Left cardiac atrium (tissue), 4 donors: ENCODE measurements around the gene IQCN. TPM values are rescaled to one million over a fixed set of nuclear protein-coding genes. Genes with fewer than 3 reads are reported as not detected.
"Not testable (repeated sequence)": the region's sequence is repeated elsewhere in the genome, so short reads cannot be mapped to it uniquely, and the experiment has no call there.

Source experiments
- ATAC-seq, 2 donors: fragments of 200-7000 bp; cut with Tn5 transposase; one replicate each; pipeline ENCODE4 v1.9.1; 2020; ENCODE audit warnings: mild to moderate bottlenecking in 2 of 2, moderate library complexity in 2 of 2
- DNase-seq: peaks from one replicate; pipeline ENCODE4 v3.0.0-alpha.2; 2020
- intact Hi-C, 2 donors: fragments of 100-400 bp; cut with DNase I; formaldehyde crosslinking; loops; one replicate each; pipeline versions ENCODE4 v1.14.1 to v1.15.1; 2022 to 2023
- total RNA-seq, 2 donors: library from RNA; stranded (reverse); fragmentation: NEBNext Ultra II Directional; extraction: Animal tissue kit (Norgen Biotek cat#: 25700); gene quantifications; one replicate each; pipeline ENCODE4 v1.2.1, GENCODE V29; 2021
- donor health status: DM: no; HTN: yes; CAD: no.
- donor health status: DM: no; HTN: yes; CAD: no; lungs with severe emphysema.
- donor health status: DM: yes; HTN: yes; CAD: no.
- donor health status: Dilated cardiomyopathy.

Gene IQCN
- total RNA-seq, 2 donors from 2014 or later = 0.91 to 1.3 TPM

DNA sequence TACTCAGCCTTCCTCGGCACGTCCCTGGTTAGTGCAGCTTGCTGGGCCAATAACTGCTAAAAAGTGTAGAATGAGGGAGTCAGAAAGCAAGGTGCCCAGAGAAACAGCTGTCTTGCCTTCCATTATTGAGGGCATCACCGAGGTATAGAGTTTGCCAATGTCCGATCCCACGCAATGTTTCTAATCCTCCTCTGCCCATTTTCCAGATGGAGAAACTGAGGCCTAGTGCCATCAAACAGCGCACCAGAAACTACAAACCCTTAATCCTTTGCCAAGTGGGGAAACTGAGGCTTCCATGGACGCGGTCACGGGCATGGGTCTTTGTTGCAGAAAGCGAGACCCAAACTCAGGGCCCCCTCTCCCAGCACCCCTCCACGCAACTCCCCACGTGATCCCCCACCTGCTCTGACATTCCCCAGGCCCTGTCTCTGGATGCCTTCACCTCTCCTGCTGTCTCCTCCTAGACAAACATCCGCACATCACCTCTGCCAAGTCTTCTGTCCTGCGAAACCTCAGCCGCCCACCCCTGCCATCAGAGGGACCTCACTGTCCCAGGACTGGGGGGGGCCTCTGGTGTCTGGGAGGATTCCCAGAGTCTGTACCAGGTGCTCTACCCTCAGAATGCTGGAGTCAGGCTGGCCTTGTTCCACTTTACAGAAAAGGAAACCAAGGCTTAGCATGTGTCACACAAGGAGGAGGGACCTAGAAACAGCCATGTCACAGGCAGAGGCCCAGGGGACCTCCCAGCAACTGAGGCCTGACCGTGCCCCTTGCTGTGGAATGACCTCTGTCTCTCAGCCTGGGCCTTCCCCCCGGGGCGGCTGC lies 47.1 kb downstream of the IQCN start:
- DNase-seq (no peak), ATAC-seq (no peak)
- intact Hi-C loops = no loop called here

DNA sequence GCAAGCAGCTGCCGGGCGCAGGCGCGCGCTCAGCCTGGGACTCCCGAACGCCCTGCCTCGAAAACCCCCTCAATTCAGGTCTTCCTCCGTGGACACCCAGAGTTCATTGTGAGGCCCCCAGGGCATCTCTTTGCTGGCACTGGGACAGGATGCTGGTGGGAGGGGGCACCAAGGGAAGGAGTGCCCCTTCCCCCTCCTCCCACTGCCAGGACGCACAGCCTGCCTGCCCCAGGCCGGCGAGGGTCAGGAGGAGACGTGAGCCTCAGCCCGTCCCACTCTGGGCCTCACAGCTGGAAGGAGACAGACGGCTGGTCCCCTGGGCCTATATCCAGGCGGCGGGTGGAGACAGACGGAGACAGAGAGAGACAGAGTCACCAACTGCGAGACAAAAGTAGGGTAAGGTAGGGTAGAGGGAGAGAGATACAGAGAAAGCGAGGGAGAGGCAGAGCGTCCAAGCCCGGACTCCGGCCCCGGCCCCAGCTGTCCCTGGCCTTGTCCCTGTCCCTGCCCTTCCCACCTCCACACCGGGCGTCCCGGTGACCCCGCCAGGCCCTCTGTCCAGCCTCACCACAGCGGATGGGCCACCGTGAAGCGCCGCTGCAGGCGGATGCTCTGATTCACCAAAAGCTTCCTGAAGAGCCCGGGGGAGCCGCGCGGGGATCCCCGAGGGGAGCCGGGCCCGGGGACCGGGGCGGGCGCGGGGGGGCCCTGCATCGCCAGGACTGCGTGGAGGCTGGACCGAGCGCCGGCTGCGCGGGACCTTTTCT lies 48.4 kb downstream of the IQCN start, which contains the start of gene PDE4C:
Gene PDE4C, minus strand, starts transcription at position 737 of the 767 bp plus-strand sequence. Its CDS starts 23 bp downstream, at position 714.
- DNase-seq = peak; percentile 49
- intact Hi-C loops = no loop called here
- peak; percentile 5 to 7 for ATAC-seq

DNA sequence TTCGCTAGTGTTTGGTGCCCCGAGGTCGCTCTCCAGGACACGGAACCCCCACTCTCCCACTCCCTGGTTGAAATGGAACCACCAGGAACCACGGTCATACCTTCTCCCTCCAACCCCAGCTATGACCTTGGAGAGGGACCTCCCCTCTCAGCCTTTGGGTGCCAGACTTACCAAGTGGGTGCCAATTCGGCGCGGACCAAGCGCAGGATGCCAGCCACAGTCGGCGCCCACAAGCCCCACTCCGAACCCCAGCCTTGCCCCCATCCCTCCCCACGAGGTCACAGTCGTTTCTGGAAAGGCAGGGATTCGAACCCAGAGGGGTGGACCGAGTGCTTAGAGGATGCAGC lies 48.9 kb downstream of the IQCN start:
- intact Hi-C loops = no loop called here
- no peak for DNase-seq
- ATAC-seq = no peak

DNA sequence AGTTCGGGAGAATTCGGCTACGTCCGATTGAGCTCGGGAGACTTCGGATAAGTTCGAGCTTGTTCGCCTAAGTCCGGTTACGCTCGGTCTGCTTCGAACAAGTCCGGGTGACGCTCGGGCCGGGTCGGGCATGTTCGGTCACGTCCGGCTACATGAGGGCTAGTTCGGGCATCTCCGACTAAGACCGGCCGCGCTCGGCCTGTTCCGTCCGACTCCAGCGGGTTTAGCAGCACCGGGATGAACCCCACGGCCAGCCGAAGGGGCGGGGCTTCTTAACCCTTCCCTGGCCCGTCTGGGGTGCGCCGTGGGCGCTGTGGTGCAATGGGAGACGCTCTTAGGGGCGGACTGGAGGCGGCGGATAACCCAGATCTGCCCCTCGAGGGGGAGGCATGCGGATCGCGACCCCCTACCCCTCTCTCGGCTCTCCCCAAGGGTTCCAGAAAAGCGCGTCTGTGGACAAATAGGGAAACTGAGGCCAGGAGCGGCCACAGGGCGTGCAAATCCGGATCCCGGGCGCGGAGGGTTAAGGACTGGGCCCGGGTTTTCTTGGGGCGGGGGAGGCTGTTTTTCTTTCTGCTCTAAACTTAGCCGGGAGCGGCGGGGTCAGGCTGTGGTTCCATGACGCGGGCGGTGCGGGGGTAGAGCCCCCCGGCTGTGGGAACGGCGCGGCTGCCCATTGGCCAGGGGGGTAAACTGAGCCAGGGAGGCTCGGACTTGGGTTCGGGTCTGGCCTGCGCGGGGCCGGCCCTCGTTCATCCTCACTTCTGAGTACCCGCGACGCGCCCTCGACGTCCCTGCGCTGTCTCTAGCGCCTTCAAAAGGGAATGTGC lies 49.5 kb downstream of the IQCN start:
- intact Hi-C loops = no loop called here
- peak; percentile 99 for ATAC-seq
- peak; percentile 99 for DNase-seq

DNA sequence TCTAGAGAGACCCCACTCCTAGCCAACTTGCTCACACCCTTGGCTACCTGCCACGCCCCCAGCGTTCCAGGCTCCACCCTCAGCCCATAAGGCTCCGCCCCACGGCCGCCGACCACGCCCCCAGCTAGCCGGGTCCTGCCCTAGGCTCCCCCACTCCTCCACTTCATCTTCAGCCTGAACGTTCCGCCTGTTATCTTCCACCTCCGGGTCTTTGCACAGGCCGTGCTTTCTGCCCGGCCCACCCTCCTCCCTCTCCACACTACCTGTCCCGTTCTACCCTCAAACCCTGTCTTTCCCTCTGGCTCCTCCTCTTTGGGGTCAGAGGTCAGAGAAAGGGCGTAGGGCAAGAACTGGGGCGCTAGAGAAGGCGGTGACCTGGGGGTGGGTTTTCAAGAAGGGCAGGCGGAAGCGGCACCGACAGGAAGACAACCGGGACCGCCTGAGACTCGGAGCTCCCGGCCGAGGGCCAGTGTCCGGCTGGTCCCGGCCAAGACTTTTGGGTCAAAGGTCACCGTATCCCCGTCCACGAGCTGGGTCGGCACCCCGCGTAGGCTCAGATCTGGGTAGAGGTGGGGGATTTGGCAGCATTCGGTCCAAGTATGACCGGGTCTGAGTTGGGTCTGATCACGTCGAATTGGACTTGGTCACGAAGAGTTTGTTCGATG lies 50.3 kb downstream of the IQCN start:
- intact Hi-C loops = no loop called here
- DNase-seq (peak; percentile 50), ATAC-seq (peak in 1 of 2 donors; percentile 47)

DNA sequence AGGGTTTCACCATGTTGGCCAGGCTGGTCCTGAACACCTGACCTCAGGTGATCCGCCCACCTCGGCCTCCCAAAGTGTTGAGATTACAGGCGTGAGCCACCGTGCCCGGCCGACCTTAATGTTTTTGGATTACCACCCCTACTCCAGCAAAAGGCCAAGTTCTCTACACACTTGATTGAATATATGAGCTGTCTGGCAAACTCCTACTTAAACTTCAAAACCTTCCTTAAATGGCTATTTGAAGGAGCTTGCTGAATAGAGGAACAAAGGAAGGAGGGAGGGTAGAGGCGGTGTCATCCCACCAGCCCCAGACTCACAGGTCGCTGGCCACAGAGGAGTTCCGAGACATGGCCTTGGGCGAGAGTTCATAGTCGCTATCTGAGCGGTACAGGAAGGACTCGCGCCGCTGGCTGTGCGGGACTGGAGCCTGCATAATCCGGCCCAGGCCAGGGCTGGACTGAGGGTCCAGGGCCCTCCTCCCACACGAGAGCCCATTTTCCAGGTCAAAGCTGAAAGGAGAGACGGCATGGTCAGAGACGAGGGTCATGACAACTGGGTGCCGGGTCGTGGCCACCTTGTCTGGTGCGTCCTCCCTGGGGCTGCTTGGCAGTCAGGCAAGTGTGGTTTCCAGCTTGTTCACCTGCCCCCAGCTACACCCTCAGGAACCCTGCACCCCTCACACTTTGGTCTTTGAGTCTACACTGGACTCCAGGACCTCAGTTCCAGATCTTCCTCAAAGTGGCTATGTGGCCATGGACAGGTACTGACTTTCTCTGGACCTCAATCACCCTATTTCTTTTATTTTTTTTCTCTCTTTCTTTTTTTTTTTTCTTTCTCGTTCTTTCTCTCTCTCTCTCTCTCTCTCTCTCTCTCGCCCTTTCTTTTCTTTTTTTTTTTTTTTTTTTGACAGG lies 52.2 kb downstream of the IQCN start:
- intact Hi-C loops = no loop called here
- no peak for DNase-seq
- no peak for ATAC-seq

DNA sequence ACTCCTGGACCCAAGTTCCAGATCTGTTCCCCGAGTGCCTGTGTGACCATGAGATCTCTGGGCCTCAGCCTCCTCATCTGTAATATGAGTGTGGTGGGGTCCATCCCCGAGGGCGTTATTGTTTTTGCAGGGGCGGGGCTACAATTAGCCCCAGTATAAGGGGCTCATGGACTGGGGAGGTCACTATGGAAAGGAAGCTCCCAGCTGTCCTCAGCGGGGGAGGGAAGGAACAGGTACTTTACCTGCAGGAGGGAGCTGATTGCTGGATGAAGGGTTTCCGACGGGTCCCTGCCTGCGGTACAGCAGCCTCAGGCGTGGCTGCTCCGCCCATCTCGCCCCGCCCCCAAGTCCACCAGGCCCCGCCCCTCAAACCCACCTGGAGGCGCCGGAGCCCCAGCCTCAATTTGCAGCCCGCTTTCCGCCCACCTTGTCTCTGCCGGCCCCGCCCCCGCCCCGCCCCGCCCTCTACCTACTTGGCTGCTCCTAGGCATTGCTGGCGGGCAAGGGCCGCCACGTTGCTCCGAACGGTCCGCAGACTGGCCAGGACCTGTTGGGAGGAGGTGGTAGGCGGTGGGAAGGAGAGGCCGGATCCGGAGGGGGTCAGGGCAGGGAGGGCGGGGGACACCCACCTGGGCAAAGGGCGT lies 53.5 kb downstream of the IQCN start:
- no peak for DNase-seq
- intact Hi-C loops = no loop called here

DNA sequence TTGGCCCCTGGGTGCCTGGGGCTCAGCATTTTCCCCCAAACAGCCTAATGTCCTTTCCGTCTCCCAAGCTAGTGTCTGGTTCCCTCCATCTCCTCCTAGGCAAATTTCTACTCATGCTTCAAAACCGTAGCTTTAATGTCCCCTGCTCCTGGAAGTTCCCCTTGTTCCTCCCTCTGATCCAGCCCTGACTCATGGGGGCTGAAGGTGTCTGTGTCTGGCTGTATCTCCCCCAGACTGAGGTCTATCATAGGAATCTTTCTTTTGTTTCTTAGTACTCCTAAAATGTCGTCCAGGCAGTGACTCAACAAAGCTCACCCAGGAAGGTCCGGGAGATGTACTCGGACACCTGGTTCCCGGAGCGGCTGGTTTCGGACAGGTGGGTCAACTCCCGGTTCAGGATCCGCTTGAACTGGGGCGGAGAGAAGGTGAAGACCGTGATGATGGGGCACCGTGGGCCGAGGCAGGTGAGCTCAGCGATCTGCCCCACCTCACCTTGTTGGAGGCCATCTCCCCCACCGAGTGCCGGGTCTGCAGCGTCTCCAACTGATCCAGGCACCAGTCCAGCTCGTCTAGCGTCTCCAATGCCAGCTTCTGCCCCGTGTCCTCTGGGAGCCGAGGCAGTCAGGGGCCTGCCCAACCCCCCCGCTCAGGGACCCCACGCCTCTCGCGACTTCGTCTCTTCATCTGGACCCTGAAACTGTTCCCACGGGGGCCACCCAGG lies 54.2 kb downstream of the IQCN start:
- no peak for DNase-seq
- intact Hi-C loops = no loop called here

More for the DNA sequence above, 53.5 kb downstream of the IQCN start:
- no peak for ATAC-seq

DNA sequence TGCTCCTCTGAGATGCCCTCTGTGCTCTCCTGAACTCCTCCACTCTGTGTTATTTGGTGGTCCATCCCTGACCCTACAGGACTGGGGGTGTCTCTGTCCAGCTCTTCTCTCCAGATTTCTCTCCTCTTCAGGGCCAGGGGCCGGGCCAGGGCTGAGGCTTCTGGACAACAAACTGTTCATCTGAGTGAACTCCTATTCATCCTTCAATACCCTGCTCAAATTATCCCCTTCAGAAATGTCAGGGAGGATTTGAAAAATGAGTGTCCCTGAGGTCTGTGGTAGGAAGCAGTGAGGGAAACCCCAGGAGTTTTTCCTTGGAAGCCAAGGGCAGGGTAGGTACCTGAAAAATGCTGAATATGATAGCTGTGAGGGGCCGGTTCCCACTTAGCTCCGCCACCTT lies 55.7 kb downstream of the IQCN start:
- intact Hi-C loops = no loop called here
- DNase-seq (no peak), ATAC-seq (no peak)

More for the DNA sequence above, 54.2 kb downstream of the IQCN start:
- ATAC-seq = no peak

DNA sequence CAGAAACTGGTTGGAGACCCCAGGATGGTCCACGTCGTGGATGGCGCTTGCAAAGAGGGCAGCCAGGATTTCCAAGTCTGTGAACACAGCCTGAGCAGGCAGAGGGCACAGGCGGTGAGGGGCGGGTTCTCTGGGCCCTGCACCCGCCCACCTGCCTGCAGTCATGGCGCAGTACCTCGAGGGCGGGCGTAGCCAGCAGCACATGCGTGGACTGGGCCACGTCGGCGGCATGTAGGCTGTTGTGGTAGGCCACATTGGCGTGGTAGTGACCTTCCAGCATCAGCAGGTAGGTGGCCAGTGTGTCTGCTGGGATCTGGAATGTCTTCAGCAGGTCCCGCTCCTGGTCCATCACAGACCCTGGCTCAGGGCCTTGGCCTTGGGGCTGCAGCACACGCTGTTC lies 56.1 kb downstream of the IQCN start:
- intact Hi-C loops = no loop called here
- DNase-seq (no peak), ATAC-seq (no peak)

DNA sequence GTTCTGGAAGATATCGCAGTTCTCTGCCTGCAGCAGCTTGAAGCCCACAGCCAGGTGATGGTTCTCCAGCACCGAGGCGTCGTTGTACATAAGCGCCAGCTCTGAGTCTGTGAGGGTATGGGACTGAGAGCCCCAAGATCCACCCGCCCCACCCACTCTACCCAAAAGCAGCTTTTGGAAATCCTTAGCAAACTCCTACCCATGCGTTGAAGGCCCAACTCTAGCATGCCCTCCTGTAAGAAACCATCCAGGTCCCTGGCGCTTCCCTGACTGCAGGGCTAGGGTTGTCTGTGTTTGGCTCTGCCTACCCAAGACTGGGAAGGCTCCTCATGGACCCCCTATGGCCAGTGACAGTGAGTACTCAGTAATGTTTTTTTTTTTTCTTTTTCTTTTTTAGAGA lies 57.5 kb downstream of the IQCN start:
- no peak for ATAC-seq
- no peak for DNase-seq
- intact Hi-C loops = no loop called here

DNA sequence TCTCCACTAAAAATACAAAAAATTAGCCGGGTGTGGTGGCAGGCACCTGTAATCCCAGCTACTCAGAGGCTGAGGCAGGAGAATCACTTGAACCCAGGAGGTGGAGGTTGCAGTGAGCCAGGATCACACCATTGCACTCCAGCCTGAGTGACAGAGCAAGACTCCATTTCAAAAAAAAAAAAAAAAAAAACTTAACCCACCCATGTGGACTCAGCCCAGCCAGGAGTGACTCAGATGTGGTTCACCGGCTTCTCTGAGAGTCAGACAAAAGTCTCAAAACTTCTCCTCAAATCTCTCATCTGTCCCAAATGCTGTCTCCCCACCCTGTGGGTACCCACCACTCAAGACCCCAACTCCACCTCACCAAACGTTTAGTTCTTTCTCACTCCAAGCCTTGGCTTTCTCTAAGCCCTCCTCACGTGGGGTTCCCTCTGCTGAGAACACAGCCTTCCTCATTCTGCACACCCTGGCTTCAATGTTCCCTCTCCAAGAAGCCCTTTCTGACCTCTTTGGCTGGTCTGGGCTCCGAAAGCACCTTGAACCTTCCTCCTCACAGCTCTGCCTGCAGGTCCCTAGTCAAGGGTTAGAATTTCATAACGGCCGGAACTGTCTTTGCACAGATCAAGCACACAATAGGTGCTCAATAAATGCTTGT lies 59.3 kb downstream of the IQCN start:
- intact Hi-C loops = loop anchor here in 1 of 2 donors (5.0 kb wide), 1 partner anchor 37 kb away; no protein-coding TSS in a partner anchor
- peak in 1 of 2 donors; percentile 30 for ATAC-seq

DNA sequence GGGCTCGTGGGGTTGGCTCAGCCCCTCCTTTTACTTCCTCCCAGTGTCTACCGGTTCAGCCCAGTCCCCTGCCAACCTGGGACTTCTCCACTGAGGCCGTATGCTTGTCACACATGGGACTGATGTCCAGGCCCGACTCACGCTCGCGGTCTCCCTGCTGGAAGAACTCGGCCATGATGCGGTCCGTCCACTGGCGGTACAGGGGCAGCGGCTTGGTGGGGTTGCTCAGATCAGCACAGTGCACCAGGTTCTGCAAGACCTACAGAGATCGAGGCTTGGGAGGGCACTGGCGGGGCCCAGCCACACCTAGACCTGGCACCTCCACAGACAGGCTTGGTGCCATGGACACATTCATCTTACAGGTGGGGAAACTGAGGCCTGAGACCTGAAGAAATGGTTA lies 62.6 kb downstream of the IQCN start:
- intact Hi-C loops = loop anchor here in 1 of 2 donors (5.0 kb wide), 1 partner anchor 41 kb away; no protein-coding TSS in a partner anchor
- ATAC-seq (no peak), DNase-seq (no peak)

More for the DNA sequence above, 59.3 kb downstream of the IQCN start:
- DNase-seq = no peak

DNA sequence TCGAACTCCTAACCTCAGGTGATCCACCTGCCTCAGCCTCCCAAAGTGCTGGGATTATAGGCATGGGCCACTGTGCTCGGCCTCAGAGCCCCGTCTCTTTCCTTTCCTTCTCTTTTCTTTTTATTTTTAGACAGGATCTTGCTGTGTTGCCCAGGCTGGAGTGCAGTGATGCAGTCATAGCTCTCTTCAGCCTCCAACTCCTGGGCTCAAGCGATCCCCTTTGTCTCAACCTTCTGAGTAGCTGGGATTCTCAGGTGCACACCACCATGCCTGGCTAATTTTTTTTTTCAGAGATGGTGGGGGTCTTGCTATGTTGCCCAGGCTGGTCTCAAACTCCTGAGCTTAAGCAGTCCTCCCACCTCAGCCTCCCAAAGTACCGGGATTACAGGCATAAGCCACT lies 64.3 kb downstream of the IQCN start:
- ATAC-seq, DNase-seq: not testable (repeated sequence)
- intact Hi-C loops = loop anchor here (5.0 to 10.0 kb wide), 2 partner anchors 42 to 205 kb away; partner anchors contain the start of gene SSBP4 (in 1 of the 2)

DNA sequence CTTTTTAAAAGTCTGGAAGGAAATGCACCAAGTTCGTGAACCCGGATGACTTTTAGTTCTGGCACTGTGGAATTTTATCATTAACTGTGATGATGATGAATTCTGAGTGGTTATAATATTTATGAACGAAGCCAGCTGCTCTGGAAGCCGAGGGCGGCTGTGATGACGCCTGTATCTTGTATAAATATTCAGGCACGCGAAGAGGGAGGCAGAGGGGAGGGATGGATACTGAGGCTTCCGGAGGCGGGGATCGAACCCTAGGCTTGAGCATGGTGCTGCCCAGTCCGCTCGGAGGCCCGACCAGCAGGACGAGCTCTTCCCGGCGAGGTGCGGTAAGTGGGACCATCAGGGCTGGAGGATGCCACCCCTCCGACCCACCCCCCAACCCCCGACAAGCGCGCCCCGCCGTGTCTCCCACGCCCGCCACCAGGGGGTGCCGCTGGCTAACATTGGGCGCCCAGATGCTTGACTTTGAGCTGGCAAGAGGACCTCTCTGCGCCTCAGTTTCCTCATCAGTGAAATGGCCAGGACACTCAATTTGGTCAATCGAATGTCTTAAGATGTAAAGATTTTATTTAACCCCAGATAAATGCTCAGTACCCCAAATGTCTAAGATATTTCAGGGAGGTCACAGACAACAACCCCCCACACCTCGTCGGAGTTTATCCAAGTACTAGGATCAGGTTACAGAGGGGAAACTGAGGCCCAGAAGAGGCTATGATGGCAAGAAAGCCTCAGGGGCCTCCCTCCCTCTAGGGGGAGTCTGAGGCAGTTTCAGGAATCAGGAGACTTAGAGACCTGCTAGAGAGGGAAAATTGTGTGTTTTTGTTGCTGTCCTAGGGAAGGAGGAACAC lies 65.9 kb downstream of the IQCN start:
- DNase-seq = peak; percentile 64
- no peak for ATAC-seq
- intact Hi-C loops = loop anchor here in 1 of 2 donors (1.0 to 10.0 kb wide), 2 partner anchors 43 to 206 kb away; partner anchors contain the start of gene SSBP4
